NCI-H1930 (cell line): ENCODE results near the gene ARMC5.
"Not testable (repeated sequence)": the region's sequence is repeated elsewhere in the genome, so short reads cannot be mapped to it uniquely, and the experiment has no call there.

Experiments
- DNase-seq, 2 experiments: peaks; one replicate each; lab custom pipeline; 2025; lab: John Stamatoyannopoulos, UW

Gene ARMC5

GRCh38 chr16:31435341-31436220, 23.7 kb upstream of the ARMC5 start:
- DNase-seq, result no peak

DNA sequence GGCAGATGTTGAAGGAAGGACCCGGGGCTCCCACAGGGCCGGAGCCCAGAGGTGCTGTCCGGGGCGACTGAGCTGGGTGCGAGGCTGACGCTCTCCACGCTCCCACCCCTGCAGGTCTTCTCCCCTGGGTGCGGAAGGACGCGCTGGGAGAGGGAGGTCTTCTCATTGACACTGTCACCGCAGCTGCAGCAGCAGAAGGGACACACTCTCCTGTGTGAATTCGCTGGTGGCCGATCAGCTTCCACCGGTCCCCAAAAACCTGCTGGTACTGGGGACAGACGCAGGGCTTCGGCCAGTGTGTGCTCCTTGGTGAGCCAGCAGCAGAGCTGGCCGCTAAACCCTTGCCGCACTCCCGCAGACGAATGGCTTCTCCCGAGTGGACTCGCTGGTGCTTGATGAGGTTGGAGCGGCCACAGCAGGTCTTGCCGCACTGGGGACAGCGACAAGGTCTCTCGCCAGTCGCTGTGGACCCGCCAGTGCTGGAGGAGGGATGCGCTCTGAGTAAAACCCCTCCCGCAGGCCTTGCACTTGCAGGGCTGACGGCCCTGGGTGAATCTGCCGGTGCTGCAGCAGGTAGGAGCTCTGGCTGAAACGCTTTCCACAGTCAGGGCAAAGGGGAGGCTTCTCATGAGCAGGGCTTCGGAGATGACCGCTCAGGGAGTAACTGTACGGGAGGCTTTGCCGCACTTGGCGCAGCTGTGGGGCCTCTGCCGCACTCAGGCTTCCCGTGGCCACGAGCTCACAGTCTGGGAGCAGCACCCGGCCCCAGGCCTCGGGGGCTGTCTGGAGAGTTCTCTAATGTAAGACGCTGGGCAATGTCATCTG, 22.9 kb upstream of the ARMC5 start:
- DNase-seq, result no peak

- DNase-seq, result no peak
These were observed 20.9 kb upstream of the ARMC5 start for GRCh38 chr16:31438414-31438813.

- not testable (repeated sequence) for DNase-seq
These were observed 20.3 kb upstream of the ARMC5 start for GRCh38 chr16:31439023-31439422.

DNA sequence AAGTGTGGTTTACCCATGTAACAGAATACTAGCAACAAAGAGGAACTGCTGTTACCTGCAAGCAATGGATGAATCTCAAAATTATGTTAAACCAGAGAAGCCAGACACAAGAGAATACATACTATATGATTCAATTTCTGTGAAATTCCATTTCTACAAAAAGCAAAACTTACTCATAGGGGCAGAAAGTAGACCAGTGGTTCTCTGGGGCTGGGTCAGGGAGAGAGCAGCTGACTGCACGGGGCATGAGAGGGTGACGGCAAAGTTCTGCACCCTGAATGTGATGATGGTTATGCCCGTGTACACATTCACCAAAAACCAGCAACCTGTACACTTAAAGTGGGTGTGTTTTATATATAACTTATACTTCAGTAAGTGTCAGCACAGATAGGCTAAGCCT, 19.8 kb upstream of the ARMC5 start:
- no peak for DNase-seq

GRCh38 chr16:31440516-31441184, 18.7 kb upstream of the ARMC5 start:
- no peak for DNase-seq

DNA sequence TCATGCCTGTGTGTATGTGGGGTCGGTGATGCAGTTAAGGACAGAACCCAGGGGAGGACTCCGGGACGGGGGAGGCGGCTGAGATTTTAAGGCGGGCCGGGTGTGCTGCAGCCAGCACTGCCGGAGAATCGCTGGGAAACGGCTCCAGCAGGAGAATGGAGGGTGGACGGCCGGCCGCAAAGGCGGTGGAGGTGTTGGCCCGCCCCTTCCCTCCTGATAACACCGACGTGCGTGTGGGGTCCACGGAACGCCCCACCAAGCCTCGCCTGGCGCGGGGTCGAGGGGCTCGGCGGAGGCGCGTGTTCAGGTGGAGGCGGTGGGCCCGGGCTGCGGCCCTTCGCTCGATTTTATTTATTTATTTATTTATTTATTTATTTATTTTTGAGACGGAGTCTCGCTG, 17.3 kb upstream of the ARMC5 start:
- DNase-seq, result no peak

DNA sequence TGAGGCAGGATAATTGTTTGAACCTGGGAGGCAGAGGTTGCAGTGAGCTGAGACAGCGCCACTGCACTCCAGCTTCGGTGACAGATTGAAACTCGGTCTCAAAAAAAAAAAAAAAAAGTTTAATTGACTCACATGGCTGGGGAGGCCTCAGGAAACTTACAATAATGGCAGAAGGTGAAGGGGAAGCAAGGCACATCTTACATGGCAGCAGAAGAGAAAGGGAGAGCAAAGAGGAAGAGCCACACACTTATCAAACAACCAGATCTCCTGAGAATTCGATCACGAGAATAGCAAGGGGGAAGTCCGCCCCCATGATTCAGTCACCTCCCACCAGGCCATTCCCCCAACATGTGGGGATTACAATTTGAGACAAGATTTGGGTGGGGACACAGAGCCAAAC, 13.4 kb upstream of the ARMC5 start:
- not testable (repeated sequence) for DNase-seq

DNA sequence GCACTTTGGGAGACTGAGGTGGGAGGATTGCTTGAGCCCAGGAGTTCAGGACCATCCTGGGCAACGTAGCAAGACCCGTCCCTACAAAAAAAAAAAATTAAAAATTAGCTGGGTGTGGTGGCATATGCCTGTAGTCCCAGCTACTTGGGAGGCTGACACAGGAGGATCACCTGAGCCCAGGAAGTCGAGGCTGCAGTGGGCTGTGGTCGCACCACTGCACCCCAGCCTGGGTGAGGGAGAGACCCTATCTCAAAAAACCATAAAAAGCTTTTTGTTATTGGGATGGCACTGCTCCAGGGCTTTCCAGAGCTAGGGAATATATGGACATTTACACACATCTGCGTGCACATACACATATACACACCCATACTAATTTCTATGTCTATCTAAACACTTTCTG, 8.1 kb upstream of the ARMC5 start:
- DNase-seq, result no peak

- peak; percentile 56 to 61 for DNase-seq
These were observed 7.5 kb upstream of the ARMC5 start for GRCh38 chr16:31451681-31452351.

GRCh38 chr16:31452631-31453106, 6.6 kb upstream of the ARMC5 start:
- DNase-seq, result no peak

DNA sequence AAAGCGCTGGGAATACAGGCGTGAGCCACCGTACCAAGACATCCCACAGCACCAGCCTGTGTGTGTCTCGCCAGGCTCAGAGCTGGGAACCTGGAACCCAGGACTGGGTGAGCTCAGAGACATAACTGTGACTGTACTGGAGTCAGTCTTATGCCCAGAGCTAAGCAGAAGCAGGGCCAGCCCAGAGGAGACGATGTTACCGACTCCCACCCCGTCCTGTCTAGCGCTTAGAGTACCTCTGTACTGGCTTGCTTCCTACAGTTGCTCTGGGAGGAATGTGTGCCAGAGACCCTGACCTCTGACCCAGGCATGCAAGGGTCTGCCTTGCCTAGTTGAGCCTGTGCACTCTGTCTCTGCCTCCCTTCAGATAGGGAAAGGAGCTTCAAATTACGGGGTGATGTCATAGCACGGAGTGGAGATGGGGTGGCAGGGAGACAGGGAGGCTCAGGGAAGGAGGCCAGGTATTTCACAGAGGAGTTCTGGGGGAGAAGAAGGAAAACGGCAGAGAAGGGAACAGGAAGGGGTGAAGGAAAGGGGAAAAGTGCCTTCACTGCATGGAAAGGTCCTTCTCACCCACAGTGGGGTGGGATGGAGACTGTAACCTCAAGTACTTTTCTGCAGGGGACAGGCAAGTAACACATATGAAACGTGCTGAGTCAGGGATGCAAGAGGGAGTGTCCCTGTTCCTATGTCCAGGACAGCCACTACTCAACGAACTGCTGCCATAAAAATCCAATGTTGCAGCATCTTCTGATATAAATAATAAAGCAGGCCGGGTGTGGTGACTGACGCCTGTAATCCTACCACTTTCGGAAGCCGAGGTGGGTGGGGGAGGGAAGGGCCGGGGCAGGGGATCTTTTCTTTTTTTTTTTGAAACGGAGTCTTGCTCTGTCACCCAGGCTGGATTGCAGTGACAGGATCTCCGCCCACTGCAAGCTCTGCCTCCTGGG, 5.8 kb upstream of the ARMC5 start:
- no peak for DNase-seq

DNA sequence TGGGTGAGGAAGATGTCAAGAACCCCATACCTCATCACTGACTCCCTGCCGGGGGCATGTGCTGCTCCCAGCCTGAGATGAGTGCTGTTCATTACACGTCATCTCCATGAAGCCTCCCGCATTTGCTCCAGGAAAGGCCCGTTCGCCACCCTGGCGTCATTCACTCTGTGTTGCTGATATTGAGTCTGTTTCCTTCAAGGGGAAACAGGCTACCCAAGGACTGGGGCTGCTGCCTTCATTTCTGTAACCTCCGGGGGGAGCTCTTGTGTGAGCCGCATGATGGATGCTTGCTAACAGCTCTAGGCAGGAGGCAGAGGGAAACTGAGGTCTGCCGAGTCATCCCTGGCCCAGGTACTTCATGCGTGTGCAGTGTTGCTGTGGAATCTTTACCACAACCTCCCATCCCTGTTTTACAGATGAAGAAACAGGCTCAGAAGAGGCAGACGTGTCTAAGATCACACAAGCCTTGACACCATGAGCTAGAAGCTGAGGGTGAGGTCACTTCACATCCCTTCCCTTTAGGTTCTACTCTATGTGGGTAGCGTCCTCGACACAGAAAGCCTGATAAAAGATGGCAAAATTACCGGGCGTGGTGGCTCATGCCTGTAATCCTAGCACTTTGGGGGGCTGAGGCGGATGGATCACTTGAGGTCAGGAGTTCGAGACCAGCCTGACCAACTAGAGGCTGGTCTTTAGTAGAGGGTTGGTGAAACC, 3.5 kb upstream of the ARMC5 start:
- DNase-seq, result peak in 1 of 2 experiments; percentile 25

GRCh38 chr16:31456988-31457360, 2.3 kb upstream of the ARMC5 start:
- DNase-seq, result no peak

GRCh38 chr16:31458073-31458843, 1.0 kb upstream of the ARMC5 start:
- peak in 1 of 2 experiments; percentile 61 for DNase-seq

- DNase-seq, result peak; percentile 98 to 100
These were observed 633 bp downstream of the ARMC5 start for GRCh38 chr16:31459687-31460581.

DNA sequence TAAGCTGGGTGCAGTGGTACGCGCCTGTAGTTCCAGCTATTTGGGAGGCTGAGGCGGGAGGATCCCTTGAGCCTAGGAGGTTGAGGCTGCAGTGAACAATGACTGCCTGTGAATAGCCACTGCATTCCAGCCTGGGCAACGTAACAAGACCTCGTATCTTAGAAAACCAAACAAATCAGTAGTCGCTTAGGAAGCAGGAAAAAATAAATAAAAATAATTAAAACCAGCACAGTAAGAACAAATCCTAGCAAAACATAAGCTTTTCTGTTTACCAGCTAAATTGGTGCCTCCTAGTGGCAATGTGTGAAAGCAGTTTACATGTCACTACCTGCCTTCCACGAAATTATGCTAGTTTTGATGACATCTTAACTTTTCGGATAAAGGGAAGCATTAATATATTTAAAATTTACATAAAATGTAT, 1.3 kb downstream of the ARMC5 start:
- peak in 1 of 2 experiments; percentile 23 for DNase-seq
